Stimulated activated CD8-positive, alpha-beta memory T cell treated with anti-CD3 and anti-CD28 coated beads, Interleukin-12 subunit alpha, Interleukin-12 subunit beta, amount 100 ng/mL, for 24 hours (primary cell): Measurements from ENCODE around the gene CCL4.
"Not testable (repeated sequence)": the region's sequence is repeated elsewhere in the genome, so short reads cannot be mapped to it uniquely, and the experiment has no call there.

ENCODE experiments used
- DNase-seq: peaks from one replicate; pipeline ENCODE4 v3.0.0-alpha.2; 2020; ENCODE audit errors: extremely low read depth

The CCL4 gene

GRCh38 chr17:36103401-36103975 is at the start of gene CCL4:
Gene CCL4, plus strand, starts transcription at chr17:36103827. Its CDS starts 79 bp downstream, at chr17:36103906.
- DNase-seq: not testable (repeated sequence)

- DNase-seq: no peak
Measured at GRCh38 chr17:36055171-36055570, 48.5 kb upstream of the CCL4 start.

GRCh38 chr17:36055921-36056520 is 47.6 kb upstream of the CCL4 start:
- no peak for DNase-seq

GRCh38 chr17:36057911-36058310 is 45.7 kb upstream of the CCL4 start:
- DNase-seq: no peak

GRCh38 chr17:36059406-36059805 is 44.2 kb upstream of the CCL4 start:
- no peak for DNase-seq

GRCh38 chr17:36060816-36061215 is 42.8 kb upstream of the CCL4 start:
- no peak for DNase-seq

GRCh38 chr17:36063786-36064541 is 39.7 kb upstream of the CCL4 start, which contains the start of gene CCL18:
Gene CCL18, plus strand, starts transcription at chr17:36064272. Its CDS starts 71 bp downstream, at chr17:36064343.
- no peak for DNase-seq

GRCh38 chr17:36066365-36066985 is 37.2 kb upstream of the CCL4 start:
- no peak for DNase-seq

- DNase-seq: no peak
Measured at GRCh38 chr17:36068524-36068923, 35.1 kb upstream of the CCL4 start.

GRCh38 chr17:36069136-36069535 is 34.5 kb upstream of the CCL4 start:
- no peak for DNase-seq

GRCh38 chr17:36070427-36070826 is 33.2 kb upstream of the CCL4 start:
- DNase-seq: no peak

- no peak for DNase-seq
Measured at GRCh38 chr17:36071751-36072150, 31.9 kb upstream of the CCL4 start.

GRCh38 chr17:36072431-36073121 is 31.1 kb upstream of the CCL4 start:
- peak; percentile 47 for DNase-seq

- no peak for DNase-seq
Measured at GRCh38 chr17:36074365-36074764, 29.3 kb upstream of the CCL4 start.

- DNase-seq: not testable (repeated sequence)
Measured at GRCh38 chr17:36081681-36082471, 21.8 kb upstream of the CCL4 start.

GRCh38 chr17:36082482-36083120 is 21.0 kb upstream of the CCL4 start:
- DNase-seq: peak; percentile 31

- DNase-seq: not testable (repeated sequence)
Measured at GRCh38 chr17:36083691-36084090, 19.9 kb upstream of the CCL4 start.

GRCh38 chr17:36085765-36086164 is 17.9 kb upstream of the CCL4 start:
- no peak for DNase-seq

- DNase-seq: no peak
Measured at GRCh38 chr17:36086791-36087190, 16.8 kb upstream of the CCL4 start.

- not testable (repeated sequence) for DNase-seq
Measured at GRCh38 chr17:36087471-36087870, 16.2 kb upstream of the CCL4 start.
